CD4-positive, CD25-positive, alpha-beta regulatory T cell (primary cell): ENCODE measurements around the gene CEP250. TPM values are rescaled to one million over a fixed set of nuclear protein-coding genes. Genes with fewer than 3 reads are reported as not detected.
A peak's percentile ranks its signal among the peaks of the same experiment; 100 is the strongest.

Source experiments
- ATAC-seq, 2 donors: fragments of 150-1000 bp; cut with Tn5 transposase; one replicate each; pipeline ENCODE4 v1.10.0; 2021; ENCODE audit warnings: low read depth in 2 of 2, moderate number of reproducible peaks in 2 of 2, moderate library complexity in 1 of 2
- DNase-seq, 3 donors: peaks; one replicate each; pipeline versions ENCODE4 v3.0.0 to v3.0.0-alpha.2; 2012 to 2022; ENCODE audit warnings: mixed read lengths in 1 of 3
- H3K27ac ChIP-seq: one replicate; pipeline ENCODE4 v1.7.0; 2013; ENCODE audit warnings: mild to moderate bottlenecking, low read length; ENCODE audit not compliant: insufficient read depth, poor library complexity, severe bottlenecking
- H3K27me3 ChIP-seq: one replicate; pipeline ENCODE4 v1.7.0; 2013; ENCODE audit warnings: low read length; ENCODE audit not compliant: control insufficient read depth, insufficient read depth
- H3K36me3 ChIP-seq: one replicate; pipeline ENCODE4 v1.7.0; 2013; ENCODE audit warnings: mild to moderate bottlenecking, low read length, moderate library complexity; ENCODE audit not compliant: control insufficient read depth, insufficient read depth
- H3K4me1 ChIP-seq: 2 replicates; pipeline ENCODE4 v1.7.0; 2013; ENCODE audit warnings: mild to moderate bottlenecking, low read length; ENCODE audit not compliant: insufficient read depth, control insufficient read depth, poor library complexity, severe bottlenecking
- H3K4me3 ChIP-seq: one replicate; pipeline ENCODE4 v1.7.0; 2013; ENCODE audit warnings: low read depth, mild to moderate bottlenecking, low read length, moderate library complexity
- H3K9me3 ChIP-seq, 2 experiments: 1 replicate in 1 of 2; 2 replicates in 1 of 2; pipeline ENCODE4 v1.7.0; 2013; ENCODE audit warnings: low read length in 2 of 2, mild to moderate bottlenecking in 1 of 2, moderate library complexity in 1 of 2; ENCODE audit not compliant: control insufficient read depth in 2 of 2
- H3K27ac Mint-ChIP-seq, 3 donors: one replicate each; pipeline ENCODE4 v1.8.0; 2020 to 2022; ENCODE audit warnings: mild to moderate bottlenecking in 3 of 3, mixed read lengths in 3 of 3, moderate library complexity in 2 of 3
- H3K27me3 Mint-ChIP-seq: one replicate; pipeline ENCODE4 v1.8.0; 2022; ENCODE audit warnings: mild to moderate bottlenecking, mixed read lengths
- H3K36me3 Mint-ChIP-seq: one replicate; pipeline ENCODE4 v1.8.0; 2020; ENCODE audit warnings: mixed read lengths
- H3K4me1 Mint-ChIP-seq, 4 donors: one replicate each; pipeline ENCODE4 v1.8.0; 2020 to 2022; ENCODE audit warnings: mixed read lengths in 4 of 4, mild to moderate bottlenecking in 1 of 4
- H3K4me3 Mint-ChIP-seq, 4 donors: one replicate each; pipeline ENCODE4 v1.8.0; 2020 to 2022; ENCODE audit warnings: mild to moderate bottlenecking in 4 of 4, mixed read lengths in 4 of 4, moderate library complexity in 3 of 4
- H3K9me3 Mint-ChIP-seq, 7 donors: one replicate each; pipeline ENCODE4 v1.8.0; 2020 to 2022; ENCODE audit warnings: mixed read lengths in 7 of 7, mild to moderate bottlenecking in 3 of 7, moderate library complexity in 2 of 7
- polyA plus RNA-seq, 4 donors: library from polyadenylated mRNA; unstranded; fragments of 300-500 nt; fragmentation: Illumina TruSeq; gene quantifications; one replicate each; pipeline ENCODE4 v1.2.3, GENCODE V29; 2021
- total RNA-seq: library from RNA; stranded (reverse); gene quantifications from one replicate; pipeline ENCODE4 v1.2.3, GENCODE V29; 2022

CEP250 gene
- total and polyA plus RNA-seq, 5 donors from 2014 or later = 4.7 to 64.1 (median 4.9) TPM

- no peak overlapping the region for H3K27ac Mint-ChIP-seq
- H3K36me3 Mint-ChIP-seq = no peaks in the 10 kb centered on the region
- Histone ChIP-seq H3K36me3 (no peaks in the 10 kb centered on the region), H3K27me3 (no peaks in the 10 kb centered on the region), H3K4me1 (no peaks in the 10 kb centered on the region), H3K9me3 (no peaks in the 10 kb centered on the region), H3K4me3 (no peak overlapping the region), H3K27ac (no peak overlapping the region)
- ATAC-seq (no peak), DNase-seq (no peak)
- H3K27me3 Mint-ChIP-seq = peaks cover 15% of the 10 kb centered on the region
- peaks cover 0 to 22% (median 5%) of the 10 kb centered on the region in 4 donors for H3K4me1 Mint-ChIP-seq
- H3K4me3 Mint-ChIP-seq = no peak overlapping the region
- H3K9me3 Mint-ChIP-seq = no peaks in the 10 kb centered on the region
Observed at GRCh38 chr20:35431621-35432429, 23.6 kb upstream of the CEP250 start.

DNA sequence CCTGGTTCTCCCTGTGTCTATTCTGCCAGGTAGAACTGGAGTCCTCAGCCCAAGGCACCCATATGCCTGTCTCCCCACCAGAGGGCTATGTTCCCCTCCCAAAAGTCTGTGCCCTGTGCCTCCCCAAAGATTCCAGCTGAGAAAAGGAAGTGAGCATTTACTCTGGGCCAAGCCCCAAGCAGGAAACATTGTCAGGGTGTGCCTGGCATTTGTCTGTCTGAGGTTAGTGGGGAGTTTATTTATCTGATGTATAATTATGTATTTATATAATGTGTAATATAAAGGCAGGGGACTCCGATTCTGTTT lies 23.0 kb upstream of the CEP250 start:
- H3K27ac ChIP-seq = no peak overlapping the region
- DNase-seq (no peak), ATAC-seq (peak in 1 of 2 donors; percentile 42)
- H3K27me3 Mint-ChIP-seq = peaks cover 15% of the 10 kb centered on the region
- H3K27me3 ChIP-seq = no peaks in the 10 kb centered on the region
- H3K27ac Mint-ChIP-seq = peak overlapping the region in 1 of 3 donors; percentile 77
- no peak overlapping the region for H3K4me3 ChIP-seq
- H3K4me3 Mint-ChIP-seq = peak overlapping the region in 1 of 4 donors; percentile 80
- no peaks in the 10 kb centered on the region for H3K9me3 ChIP-seq
- H3K4me1 ChIP-seq = no peaks in the 10 kb centered on the region
- no peaks in the 10 kb centered on the region for H3K36me3 ChIP-seq
- H3K36me3 Mint-ChIP-seq = no peaks in the 10 kb centered on the region
- no peaks in the 10 kb centered on the region for H3K9me3 Mint-ChIP-seq
- peaks cover 0 to 22% (median 5%) of the 10 kb centered on the region in 4 donors for H3K4me1 Mint-ChIP-seq

DNA sequence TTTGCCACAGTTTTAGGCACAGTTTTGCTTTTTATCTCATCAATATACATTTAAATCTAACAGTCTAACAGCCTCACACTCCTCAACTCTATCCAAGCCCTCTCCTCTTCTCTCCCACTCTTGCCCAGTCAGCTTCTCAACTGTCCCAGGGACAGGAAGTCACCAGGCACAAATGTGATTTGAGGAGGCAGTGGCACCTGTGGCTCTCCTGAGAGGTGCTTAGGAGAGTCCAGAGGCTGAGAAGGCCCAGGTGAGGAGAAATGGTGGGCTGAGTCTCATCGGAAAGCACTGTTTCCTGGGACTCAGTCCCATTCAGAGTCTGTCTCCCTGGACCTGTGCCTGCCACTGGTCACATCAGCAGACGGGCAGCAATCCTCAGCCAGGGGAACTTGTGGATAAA lies 22.1 kb upstream of the CEP250 start:
- no peaks in the 10 kb centered on the region for H3K36me3 Mint-ChIP-seq
- H3K27ac Mint-ChIP-seq = no peak overlapping the region
- H3K9me3 Mint-ChIP-seq = no peaks in the 10 kb centered on the region
- H3K4me3 Mint-ChIP-seq = peak overlapping the region in 1 of 4 donors; percentile 52
- Histone ChIP-seq H3K27ac (no peak overlapping the region), H3K36me3 (no peaks in the 10 kb centered on the region), H3K9me3 (no peaks in the 10 kb centered on the region), H3K27me3 (no peaks in the 10 kb centered on the region), H3K4me3 (no peak overlapping the region), H3K4me1 (no peaks in the 10 kb centered on the region)
- no peak for DNase-seq
- H3K4me1 Mint-ChIP-seq = peaks cover 0 to 22% (median 5%) of the 10 kb centered on the region in 4 donors
- peaks cover 18% of the 10 kb centered on the region for H3K27me3 Mint-ChIP-seq
- ATAC-seq = no peak

- peaks cover 21% of the 10 kb centered on the region for H3K27me3 Mint-ChIP-seq
- H3K9me3 Mint-ChIP-seq = no peaks in the 10 kb centered on the region
Observed at GRCh38 chr20:35434085-35435005, 21.1 kb upstream of the CEP250 start.

DNA sequence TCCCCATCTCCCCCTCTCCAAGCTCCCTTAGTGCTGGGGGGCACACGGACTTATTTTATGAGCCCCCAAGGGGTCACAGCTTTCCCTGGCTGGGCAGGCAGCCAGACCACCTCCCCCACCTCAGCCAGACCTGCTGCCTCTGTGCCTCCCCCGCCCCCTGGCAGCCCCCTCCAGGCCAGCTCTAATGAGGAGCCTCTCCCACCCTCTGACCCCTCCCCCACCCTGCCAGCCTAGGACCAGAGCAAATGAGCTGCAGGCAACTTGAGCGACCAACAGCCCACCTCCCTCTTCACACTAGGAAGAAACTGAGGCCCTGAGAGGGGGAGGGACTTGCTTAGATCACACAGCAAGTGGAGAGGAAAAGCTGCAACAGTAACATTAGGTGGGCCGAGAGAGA lies 19.2 kb upstream of the CEP250 start:
- DNase-seq = no peak
- Histone ChIP-seq H3K27ac (no peak overlapping the region), H3K27me3 (peaks cover 4% of the 10 kb centered on the region), H3K36me3 (no peaks in the 10 kb centered on the region), H3K4me3 (no peak overlapping the region), H3K9me3 (no peaks in the 10 kb centered on the region), H3K4me1 (no peaks in the 10 kb centered on the region)
- no peak overlapping the region for H3K27ac Mint-ChIP-seq
- no peaks in the 10 kb centered on the region for H3K9me3 Mint-ChIP-seq
- no peak for ATAC-seq
- H3K36me3 Mint-ChIP-seq = no peaks in the 10 kb centered on the region
- peaks cover 31% of the 10 kb centered on the region for H3K27me3 Mint-ChIP-seq
- peaks cover 0 to 30% (median 9%) of the 10 kb centered on the region in 4 donors for H3K4me1 Mint-ChIP-seq
- H3K4me3 Mint-ChIP-seq = no peak overlapping the region

More at GRCh38 chr20:35434085-35435005, 21.1 kb upstream of the CEP250 start:
- Mint-ChIP-seq H3K4me1 (peaks cover 0 to 27% (median 5%) of the 10 kb centered on the region in 4 donors), H3K4me3 (no peak overlapping the region), H3K27ac (no peak overlapping the region), H3K36me3 (no peaks in the 10 kb centered on the region)
- no peaks in the 10 kb centered on the region for H3K4me1 ChIP-seq
- ATAC-seq = no peak
- no peak for DNase-seq
- no peak overlapping the region for H3K4me3 ChIP-seq
- H3K9me3 ChIP-seq = no peaks in the 10 kb centered on the region
- H3K27me3 ChIP-seq = no peaks in the 10 kb centered on the region
- no peaks in the 10 kb centered on the region for H3K36me3 ChIP-seq
- no peak overlapping the region for H3K27ac ChIP-seq

- Histone ChIP-seq H3K27ac (no peak overlapping the region), H3K36me3 (no peaks in the 10 kb centered on the region), H3K4me3 (no peak overlapping the region), H3K27me3 (peaks cover 4% of the 10 kb centered on the region), H3K4me1 (no peaks in the 10 kb centered on the region), H3K9me3 (no peaks in the 10 kb centered on the region)
- peaks cover 0 to 17% (median 7%) of the 10 kb centered on the region in 4 donors for H3K4me1 Mint-ChIP-seq
- no peak overlapping the region for H3K27ac Mint-ChIP-seq
- no peak for DNase-seq
- peaks cover 38% of the 10 kb centered on the region for H3K27me3 Mint-ChIP-seq
- no peaks in the 10 kb centered on the region for H3K36me3 Mint-ChIP-seq
- H3K4me3 Mint-ChIP-seq = no peak overlapping the region
- ATAC-seq = no peak
- H3K9me3 Mint-ChIP-seq = no peaks in the 10 kb centered on the region
Observed at GRCh38 chr20:35437599-35437998, 17.8 kb upstream of the CEP250 start.

GRCh38 chr20:35443003-35443402 lies 12.4 kb upstream of the CEP250 start:
- Histone ChIP-seq H3K4me1 (peaks cover 4% of the 10 kb centered on the region), H3K27me3 (peaks cover 5% of the 10 kb centered on the region), H3K36me3 (no peaks in the 10 kb centered on the region), H3K4me3 (no peak overlapping the region), H3K27ac (no peak overlapping the region), H3K9me3 (no peaks in the 10 kb centered on the region)
- ATAC-seq = no peak
- no peak for DNase-seq
- Mint-ChIP-seq H3K4me3 (no peak overlapping the region), H3K27ac (no peak overlapping the region), H3K4me1 (peaks cover 0 to 15% (median 5%) of the 10 kb centered on the region in 4 donors), H3K27me3 (peaks cover 37% of the 10 kb centered on the region), H3K9me3 (no peaks in the 10 kb centered on the region), H3K36me3 (no peaks in the 10 kb centered on the region)
